IMR-90 (cell line): ENCODE measurements around the gene NOS1AP. TPM values are rescaled to one million over a fixed set of nuclear protein-coding genes. Genes with fewer than 3 reads are reported as not detected.

Experiments used
- ATAC-seq: fragments of 200-7000 bp; cut with Tn5 transposase; 2 replicates; pipeline ENCODE4 v1.9.1; 2020; ENCODE audit warnings: low read depth, mild to moderate bottlenecking, moderate library complexity
- BruUV-seq: library from RNA; stranded (reverse); fragments of 400-500 nt; replicated peaks from 2 replicates; lab custom pipeline; 2021; lab: Mats Ljungman, UMichigan
- CTCF ChIA-PET: fragments of 300-600 bp; formaldehyde crosslinking; extraction: SDS; loops from one replicate; lab custom pipeline; 2021; ENCODE audit warnings: antibody characterized with exemption; lab: Yijun Ruan, JAX
- POLR2A ChIA-PET: fragments of 300-600 bp; sonication (Branson Sonifier 250); formaldehyde crosslinking; loops from one replicate; lab custom pipeline; 2022; ENCODE audit warnings: antibody characterized with exemption; ENCODE audit not compliant: unreplicated experiment; lab: Charles Lee
- DNase-seq: peaks from one replicate; pipeline ENCODE4 v3.0.0; 2013
- H2AFZ ChIP-seq: replicated peaks from 2 replicates; pipeline ENCODE3; 2013; ENCODE audit warnings: low read length, mild to moderate bottlenecking; ENCODE audit not compliant: poor library complexity
- H2AK5ac ChIP-seq: 2 replicates; pipeline ENCODE4 v1.6.1; 2013; ENCODE audit warnings: low read depth, low read length, inconsistent platforms
- H2AK9ac ChIP-seq: replicated peaks from 2 replicates; pipeline ENCODE3; 2013; ENCODE audit warnings: mild to moderate bottlenecking, low read depth, low read length, moderate library complexity; ENCODE audit not compliant: poor library complexity
- H2BK120ac ChIP-seq: 2 replicates; pipeline ENCODE4 v1.6.1; 2013; ENCODE audit warnings: low read depth, low read length, inconsistent platforms
- H2BK15ac ChIP-seq: 3 replicates; pipeline ENCODE4 v1.6.1; 2013; ENCODE audit warnings: low read depth, low read length, inconsistent platforms
- H2BK20ac ChIP-seq: 2 replicates; pipeline ENCODE4 v1.6.1; 2013; ENCODE audit warnings: low read depth, mild to moderate bottlenecking, inconsistent platforms, low read length, moderate library complexity
- H2BK5ac ChIP-seq: 2 replicates; pipeline ENCODE4 v1.6.1; 2013; ENCODE audit warnings: mild to moderate bottlenecking, low read depth, low read length, inconsistent platforms; ENCODE audit not compliant: poor library complexity, severe bottlenecking
- H3K14ac ChIP-seq: replicated peaks from 2 replicates; pipeline ENCODE4 v1.6.1; 2013; ENCODE audit warnings: low read depth, low read length, inconsistent platforms
- H3K18ac ChIP-seq: 2 replicates; pipeline ENCODE4 v1.6.1; 2013; ENCODE audit warnings: low read depth, low read length, control low read depth
- H3K23ac ChIP-seq: 2 replicates; pipeline ENCODE4 v1.6.1; 2013; ENCODE audit warnings: low read depth, low read length, inconsistent platforms
- H3K27ac ChIP-seq: 2 replicates; pipeline ENCODE4 v1.5.1; 2013; ENCODE audit warnings: mild to moderate bottlenecking, control low read depth, low read length; ENCODE audit not compliant: insufficient read depth
- H3K27me3 ChIP-seq: 2 replicates; pipeline ENCODE4 v1.6.1; 2013; ENCODE audit warnings: low read length; ENCODE audit not compliant: control insufficient read depth, insufficient read depth
- H3K36me3 ChIP-seq: 2 replicates; pipeline ENCODE4 v1.6.1; 2013; ENCODE audit warnings: low read length, mixed read lengths; ENCODE audit not compliant: control insufficient read depth, insufficient read depth
- H3K4ac ChIP-seq: 2 replicates; pipeline ENCODE4 v1.6.1; 2013; ENCODE audit warnings: low read depth, low read length, inconsistent platforms
- H3K4me1 ChIP-seq: 2 replicates; pipeline ENCODE4 v1.6.1; 2013; ENCODE audit warnings: low read length, mixed read lengths; ENCODE audit not compliant: control insufficient read depth, insufficient read depth
- H3K4me2 ChIP-seq: 2 replicates; pipeline ENCODE4 v1.6.1; 2013; ENCODE audit warnings: low read depth, mild to moderate bottlenecking, control low read depth, low read length, moderate library complexity
- H3K4me3 ChIP-seq: 2 replicates; pipeline ENCODE4 v1.5.1; 2013; ENCODE audit warnings: low read depth, mild to moderate bottlenecking, control low read depth, low read length, moderate library complexity; ENCODE audit not compliant: insufficient read depth
- H3K56ac ChIP-seq: 2 replicates; pipeline ENCODE4 v1.6.1; 2013; ENCODE audit warnings: low read length, inconsistent platforms; ENCODE audit not compliant: insufficient read depth; ENCODE audit errors: extremely low read depth
- H3K79me1 ChIP-seq, 2 experiments: 2 replicates each; pipeline ENCODE4 v1.6.1; 2013; ENCODE audit warnings: low read length in 2 of 2, inconsistent platforms in 1 of 2, low read depth in 1 of 2
- H3K9ac ChIP-seq: 2 replicates; pipeline ENCODE4 v1.6.1; 2013; ENCODE audit warnings: low read depth, low read length, control low read depth
- H3K9me1 ChIP-seq: 2 replicates; pipeline ENCODE4 v1.6.1; 2013; ENCODE audit warnings: low read length, inconsistent platforms; ENCODE audit not compliant: insufficient read depth
- H3K9me3 ChIP-seq: 2 replicates; pipeline ENCODE4 v1.6.1; 2013; ENCODE audit warnings: low read length; ENCODE audit not compliant: control insufficient read depth, insufficient read depth
- H4K20me1 ChIP-seq: 2 replicates; pipeline ENCODE4 v1.6.1; 2013; ENCODE audit warnings: low read length, inconsistent platforms; ENCODE audit not compliant: insufficient read depth
- H4K5ac ChIP-seq: 2 replicates; pipeline ENCODE4 v1.6.1; 2013; ENCODE audit warnings: mild to moderate bottlenecking, low read depth, low read length, control low read depth
- H4K8ac ChIP-seq, 2 experiments: 2 replicates each; pipeline ENCODE4 v1.6.1; 2013; ENCODE audit warnings: low read depth in 2 of 2, low read length in 2 of 2, control low read depth in 1 of 2, inconsistent platforms in 1 of 2
- H4K91ac ChIP-seq: 2 replicates; pipeline ENCODE4 v1.6.1; 2013; ENCODE audit warnings: low read depth, low read length, inconsistent platforms; ENCODE audit not compliant: insufficient read depth
- BHLHE40 ChIP-seq: fragments of 150-350 bp; IDR thresholded peaks from 2 replicates; pipeline ENCODE4 v1.6.1; 2016; ENCODE audit warnings: mild to moderate bottlenecking, low read depth, low read length
- CEBPB ChIP-seq: IDR thresholded peaks from 2 replicates; pipeline ENCODE4 v1.6.1; 2012; ENCODE audit warnings: low read depth, low read length, improper control_type of control experiment
- CHD1 ChIP-seq: IDR thresholded peaks from 2 replicates; pipeline ENCODE4 v1.6.1; 2012; ENCODE audit warnings: low read depth, low read length, improper control_type of control experiment
- FOS ChIP-seq: fragments of 150-350 bp; IDR thresholded peaks from 2 replicates; pipeline ENCODE4 v1.6.1; 2016; ENCODE audit warnings: low read depth, low read length
- MAFK ChIP-seq: IDR thresholded peaks from 2 replicates; pipeline ENCODE4 v1.6.1; 2012; ENCODE audit warnings: low read depth, low read length, improper control_type of control experiment
- MAZ ChIP-seq: IDR thresholded peaks from 2 replicates; pipeline ENCODE4 v1.6.1; 2012; ENCODE audit warnings: low read depth, mild to moderate bottlenecking, low read length, improper control_type of control experiment, moderate library complexity, borderline replicate concordance
- MXI1 ChIP-seq: IDR thresholded peaks from 2 replicates; pipeline ENCODE4 v1.6.1; 2012; ENCODE audit warnings: low read depth, mild to moderate bottlenecking, low read length, moderate library complexity, borderline replicate concordance
- NFE2L2 ChIP-seq: fragments of 150-350 bp; IDR thresholded peaks from 2 replicates; pipeline ENCODE4 v1.6.1; 2016; ENCODE audit warnings: low read depth, mild to moderate bottlenecking, low read length
- POLR2A ChIP-seq: IDR thresholded peaks from 2 replicates; pipeline ENCODE4 v1.6.1; 2012; ENCODE audit warnings: mild to moderate bottlenecking, low read depth, low read length
- RAD21 ChIP-seq: IDR thresholded peaks from 2 replicates; pipeline ENCODE4 v1.6.1; 2012; ENCODE audit warnings: low read length, improper control_type of control experiment
- RCOR1 ChIP-seq: IDR thresholded peaks from 2 replicates; pipeline ENCODE4 v1.6.1; 2012; ENCODE audit warnings: mild to moderate bottlenecking, low read length, improper control_type of control experiment; ENCODE audit not compliant: insufficient replicate concordance
- RFX5 ChIP-seq: IDR thresholded peaks from 2 replicates; pipeline ENCODE4 v1.8.0; 2012; ENCODE audit warnings: low read depth, mild to moderate bottlenecking, low read length, moderate library complexity
- SMC3 ChIP-seq: fragments of 150-350 bp; IDR thresholded peaks from 2 replicates; pipeline ENCODE4 v1.6.1; 2016; ENCODE audit warnings: low read depth, mild to moderate bottlenecking, antibody characterized with exemption, low read length, moderate library complexity
- WGBS, 2 experiments: methylation state at CpG; one replicate each; pipeline versions ENCODE4 v1.1.5 to v1.1.7; 2013; ENCODE audit warnings: missing lambda C conversion rate in 2 of 2; ENCODE audit not compliant: insufficient read length in 1 of 2; ENCODE audit errors: extremely low coverage in 2 of 2; 5-methylcytosine and 5-hydroxymethylcytosine counted together
- dilution Hi-C: fragments of 300-500 bp; cut with HindIII; formaldehyde crosslinking; loops from one replicate; pipeline ENCODE4 v1.14.3; 2018; ENCODE audit warnings: low sequenced_read_pairs; ENCODE audit not compliant: unreplicated experiment
- in situ Hi-C: fragments of 300-500 bp; cut with MboI; formaldehyde crosslinking; loops from 3 replicates; pipeline ENCODE4 v1.14.3; 2019; ENCODE audit warnings: low sequenced_read_pairs, inconsistent platforms, mixed read lengths
- intact Hi-C: fragments of 100-400 bp; cut with micrococcal nuclease; formaldehyde crosslinking; loops from 2 replicates; pipeline ENCODE4 v1.10.0; 2022
- polyA plus RNA-seq, 3 experiments: library from polyadenylated mRNA; depleted of rRNA; stranded (reverse); fragments of >200 nt; gene quantifications; 2 replicates each; pipeline ENCODE4 v1.2.3, GENCODE V29; 2012; ENCODE audit warnings: low replicate concordance in 1 of 3
- total RNA-seq: library from RNA; depleted of rRNA; stranded (reverse); fragments of >200 nt; gene quantifications from 2 replicates; pipeline ENCODE4 v1.2.3, GENCODE V29; 2012
- TF ChIP-seq, protein P1 (sequence below): fragments of 150-350 bp; IDR thresholded peaks from 2 replicates; pipeline ENCODE4 v1.6.1; 2016; ENCODE audit warnings: low read depth, mild to moderate bottlenecking, low read length, moderate library complexity, borderline replicate concordance
- TF ChIP-seq, protein P2 (sequence below): conservative IDR thresholded peaks from 2 replicates; pipeline ENCODE4 v1.5.1; 2012; ENCODE audit warnings: mild to moderate bottlenecking, low read depth, low read length, improper control_type of control experiment
- TF ChIP-seq, protein P3 (sequence below): fragments of 150-350 bp; IDR thresholded peaks from 2 replicates; pipeline ENCODE4 v1.6.1; 2017; ENCODE audit warnings: mild to moderate bottlenecking, antibody characterized with exemption, low read length, low read depth

The NOS1AP gene
- total and polyA plus RNA-seq, 2 of the 4 experiments (the other 2 are of a cell fraction), result 0.18 to 0.19 TPM

DNA sequence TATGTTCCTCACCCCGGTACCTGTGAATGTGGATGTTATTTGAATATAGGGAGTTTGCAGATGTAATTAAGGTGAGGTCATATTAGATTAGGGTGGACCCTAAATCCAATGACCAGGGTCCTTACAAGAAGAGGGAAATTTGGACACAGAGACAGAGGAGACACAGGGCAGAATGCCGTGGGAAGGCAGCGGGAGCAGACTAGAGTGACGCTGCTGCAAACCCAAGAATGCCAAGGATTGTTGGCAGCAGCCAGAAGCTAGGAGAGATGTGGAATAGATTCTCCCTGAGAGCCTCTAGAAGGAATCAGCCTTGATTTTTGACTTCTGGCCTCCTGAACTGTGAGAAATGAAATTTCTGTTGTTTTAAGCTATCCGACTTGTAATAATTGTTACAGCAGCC lies 253.5 kb downstream of the NOS1AP start:
- TF ChIP-seq, protein P1, sequence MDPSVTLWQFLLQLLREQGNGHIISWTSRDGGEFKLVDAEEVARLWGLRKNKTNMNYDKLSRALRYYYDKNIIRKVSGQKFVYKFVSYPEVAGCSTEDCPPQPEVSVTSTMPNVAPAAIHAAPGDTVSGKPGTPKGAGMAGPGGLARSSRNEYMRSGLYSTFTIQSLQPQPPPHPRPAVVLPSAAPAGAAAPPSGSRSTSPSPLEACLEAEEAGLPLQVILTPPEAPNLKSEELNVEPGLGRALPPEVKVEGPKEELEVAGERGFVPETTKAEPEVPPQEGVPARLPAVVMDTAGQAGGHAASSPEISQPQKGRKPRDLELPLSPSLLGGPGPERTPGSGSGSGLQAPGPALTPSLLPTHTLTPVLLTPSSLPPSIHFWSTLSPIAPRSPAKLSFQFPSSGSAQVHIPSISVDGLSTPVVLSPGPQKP, result no peak
- no peak for TF ChIP-seq RCOR1
- no peak for TF ChIP-seq CHD1
- no peak for TF ChIP-seq NFE2L2
- no peak for TF ChIP-seq RAD21
- no peak for TF ChIP-seq POLR2A
- TF ChIP-seq, protein P2, sequence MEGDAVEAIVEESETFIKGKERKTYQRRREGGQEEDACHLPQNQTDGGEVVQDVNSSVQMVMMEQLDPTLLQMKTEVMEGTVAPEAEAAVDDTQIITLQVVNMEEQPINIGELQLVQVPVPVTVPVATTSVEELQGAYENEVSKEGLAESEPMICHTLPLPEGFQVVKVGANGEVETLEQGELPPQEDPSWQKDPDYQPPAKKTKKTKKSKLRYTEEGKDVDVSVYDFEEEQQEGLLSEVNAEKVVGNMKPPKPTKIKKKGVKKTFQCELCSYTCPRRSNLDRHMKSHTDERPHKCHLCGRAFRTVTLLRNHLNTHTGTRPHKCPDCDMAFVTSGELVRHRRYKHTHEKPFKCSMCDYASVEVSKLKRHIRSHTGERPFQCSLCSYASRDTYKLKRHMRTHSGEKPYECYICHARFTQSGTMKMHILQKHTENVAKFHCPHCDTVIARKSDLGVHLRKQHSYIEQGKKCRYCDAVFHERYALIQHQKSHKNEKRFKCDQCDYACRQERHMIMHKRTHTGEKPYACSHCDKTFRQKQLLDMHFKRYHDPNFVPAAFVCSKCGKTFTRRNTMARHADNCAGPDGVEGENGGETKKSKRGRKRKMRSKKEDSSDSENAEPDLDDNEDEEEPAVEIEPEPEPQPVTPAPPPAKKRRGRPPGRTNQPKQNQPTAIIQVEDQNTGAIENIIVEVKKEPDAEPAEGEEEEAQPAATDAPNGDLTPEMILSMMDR, result no peak
- no peak for TF ChIP-seq MAZ
- TF ChIP-seq FOS, result no peak
- no peak for TF ChIP-seq RFX5
- no peak for TF ChIP-seq BHLHE40
- TF ChIP-seq SMC3, result no peak
- no peak for TF ChIP-seq MAFK
- no peak for TF ChIP-seq MXI1
- no peak for TF ChIP-seq CEBPB
- TF ChIP-seq, protein P3, sequence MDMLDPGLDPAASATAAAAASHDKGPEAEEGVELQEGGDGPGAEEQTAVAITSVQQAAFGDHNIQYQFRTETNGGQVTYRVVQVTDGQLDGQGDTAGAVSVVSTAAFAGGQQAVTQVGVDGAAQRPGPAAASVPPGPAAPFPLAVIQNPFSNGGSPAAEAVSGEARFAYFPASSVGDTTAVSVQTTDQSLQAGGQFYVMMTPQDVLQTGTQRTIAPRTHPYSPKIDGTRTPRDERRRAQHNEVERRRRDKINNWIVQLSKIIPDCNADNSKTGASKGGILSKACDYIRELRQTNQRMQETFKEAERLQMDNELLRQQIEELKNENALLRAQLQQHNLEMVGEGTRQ, result no peak
- no peak overlapping the region for H3K18ac ChIP-seq
- DNase-seq (no peak), ATAC-seq (no peak)
- H3K56ac ChIP-seq, result no peak overlapping the region
- no peak overlapping the region for H2AK5ac ChIP-seq
- H2BK120ac ChIP-seq, result no peak overlapping the region
- in situ Hi-C loops (no loop called here), dilution Hi-C loops (no loop called here), intact Hi-C loops (no loop called here)
- no peak overlapping the region for H4K5ac ChIP-seq
- H3K9ac ChIP-seq, result no peak overlapping the region
- no peak overlapping the region for H2BK20ac ChIP-seq
- no peak overlapping the region for H3K4me3 ChIP-seq
- H2BK5ac ChIP-seq, result no peak overlapping the region
- no peak overlapping the region for H3K14ac ChIP-seq
- peaks cover 3% of the 10 kb centered on the region for H3K27me3 ChIP-seq
- BruUV-seq, result no TSS peak
- H3K23ac ChIP-seq, result no peak overlapping the region
- H3K36me3 ChIP-seq, result no peaks in the 10 kb centered on the region
- no peaks in the 10 kb centered on the region for H3K9me3 ChIP-seq
- no peaks in the 10 kb centered on the region for H3K9me1 ChIP-seq
- no peaks in the 10 kb centered on the region for H4K20me1 ChIP-seq
- no peak overlapping the region for H3K4me2 ChIP-seq
- no peak overlapping the region for H3K27ac ChIP-seq
- H2AFZ ChIP-seq, result no peak overlapping the region
- H3K4me1 ChIP-seq, result no peaks in the 10 kb centered on the region
- no peaks in the 10 kb centered on the region for H3K79me1 ChIP-seq
- ChIA-PET POLR2A (no interaction called here), CTCF (no interaction called here)
- H4K8ac ChIP-seq, result no peak overlapping the region
- no peak overlapping the region for H2AK9ac ChIP-seq
- WGBS, 2 experiments, result no CpG with 5 or more reads among the region's 5 CpGs
- no peak overlapping the region for H4K91ac ChIP-seq
- H2BK15ac ChIP-seq, result no peak overlapping the region
- no peak overlapping the region for H3K4ac ChIP-seq
